Testis (tissue), 3 donors: ENCODE results near the gene UBE4A. TPM values are rescaled to one million over a fixed set of nuclear protein-coding genes. Genes with fewer than 3 reads are reported as not detected.
"Not testable (repeated sequence)": the region's sequence is repeated elsewhere in the genome, so short reads cannot be mapped to it uniquely, and the experiment has no call there.

ENCODE experiments used
- DNase-seq: peaks from one replicate; pipeline ENCODE4 v3.0.0-alpha.2; 2019
- H3K27ac ChIP-seq, 2 donors: fragments of 200-600 bp; sonication (generic); one replicate each; pipeline ENCODE4 v1.5.1; 2019
- H3K27me3 ChIP-seq: fragments of 200-600 bp; sonication (generic); one replicate; pipeline ENCODE4 v1.5.1; 2019
- H3K36me3 ChIP-seq: fragments of 200-600 bp; sonication (generic); one replicate; pipeline ENCODE4 v1.5.1; 2017; ENCODE audit warnings: low read depth; ENCODE audit errors: missing control alignments
- H3K4me1 ChIP-seq: fragments of 200-600 bp; sonication (generic); one replicate; pipeline ENCODE4 v1.5.1; 2019
- H3K4me3 ChIP-seq, 2 donors: fragments of 200-600 bp; sonication (generic); one replicate each; pipeline ENCODE4 v1.5.1; 2017 to 2019
- H3K9me3 ChIP-seq: fragments of 200-600 bp; sonication (generic); one replicate; pipeline ENCODE4 v1.5.1; 2017
- POLR2A ChIP-seq: fragments of 450-650 bp; IDR thresholded peaks from one replicate; pipeline ENCODE4 v1.6.1; 2017; ENCODE audit warnings: antibody characterized with exemption, mild to moderate bottlenecking, moderate library complexity
- WGBS, 2 donors: methylation state at CpG; one replicate each; pipeline ENCODE4 v1.1.5; 2018; 5-methylcytosine and 5-hydroxymethylcytosine counted together
- intact Hi-C: fragments of 100-400 bp; cut with DNase I; formaldehyde crosslinking; loops from one replicate; pipeline ENCODE4 v1.15.1; 2023; ENCODE audit warnings: low total_unique reads
- polyA plus RNA-seq: library from polyadenylated mRNA; stranded (reverse); fragments of 350-450 nt; fragmentation: Illumina TruSeq; extraction: RNeasy Lipid Tissue Mini Kit (QIAGEN cat#74804); gene quantifications from one replicate; pipeline ENCODE4 v1.2.3, GENCODE V29; 2014; ENCODE audit warnings: low read depth, low replicate concordance; ENCODE audit not compliant: insufficient read depth
- total RNA-seq, 2 donors: library from RNA; depleted of rRNA; stranded (reverse); fragments of >200 nt; gene quantifications; one replicate each; pipeline ENCODE4 v1.2.3, GENCODE V29; 2016
- TF ChIP-seq, protein P1 (sequence below), 3 experiments: fragments of 450-650 bp in 2 of 3; fragments of 200-600 bp in 1 of 3; sonication (generic) in 1 of 3; IDR thresholded peaks; one replicate each; pipeline ENCODE4 v1.5.1; 2016 to 2019; ENCODE audit warnings: antibody characterized with exemption in 3 of 3, mild to moderate bottlenecking in 2 of 3, moderate library complexity in 1 of 3

UBE4A gene
- total and polyA plus RNA-seq, 3 donors from 2014 or later, result 36.6 to 58.4 (median 54.8) TPM

- intact Hi-C loops, result no loop called here
- no peaks in the 10 kb centered on the region for H3K9me3 ChIP-seq
- 83 to 86% methylated on average over 7 of the region's 7 CpGs for WGBS, 2 donors
Measured at GRCh38 chr11:118410055-118410745, 50.8 kb downstream of the UBE4A start.

DNA sequence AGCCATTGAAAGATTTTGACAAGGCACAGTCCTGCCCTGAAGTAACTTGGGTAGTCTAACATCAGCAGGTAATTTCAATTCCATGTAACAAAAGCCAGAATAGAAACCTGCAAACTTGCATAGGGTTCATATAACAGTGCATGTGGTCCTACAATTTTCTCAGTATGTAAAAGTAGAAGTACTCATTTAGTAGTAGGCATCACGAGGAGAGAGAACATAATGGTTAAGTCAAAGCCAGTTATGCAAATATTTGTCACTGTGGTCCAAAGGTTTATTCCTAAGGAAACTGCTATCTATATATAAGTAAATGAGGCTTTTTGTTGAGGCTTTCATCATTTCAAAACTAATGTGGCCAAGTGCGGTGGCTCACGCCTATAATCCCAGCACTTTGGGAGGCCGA, 52.1 kb downstream of the UBE4A start:
- TF ChIP-seq, protein P1, sequence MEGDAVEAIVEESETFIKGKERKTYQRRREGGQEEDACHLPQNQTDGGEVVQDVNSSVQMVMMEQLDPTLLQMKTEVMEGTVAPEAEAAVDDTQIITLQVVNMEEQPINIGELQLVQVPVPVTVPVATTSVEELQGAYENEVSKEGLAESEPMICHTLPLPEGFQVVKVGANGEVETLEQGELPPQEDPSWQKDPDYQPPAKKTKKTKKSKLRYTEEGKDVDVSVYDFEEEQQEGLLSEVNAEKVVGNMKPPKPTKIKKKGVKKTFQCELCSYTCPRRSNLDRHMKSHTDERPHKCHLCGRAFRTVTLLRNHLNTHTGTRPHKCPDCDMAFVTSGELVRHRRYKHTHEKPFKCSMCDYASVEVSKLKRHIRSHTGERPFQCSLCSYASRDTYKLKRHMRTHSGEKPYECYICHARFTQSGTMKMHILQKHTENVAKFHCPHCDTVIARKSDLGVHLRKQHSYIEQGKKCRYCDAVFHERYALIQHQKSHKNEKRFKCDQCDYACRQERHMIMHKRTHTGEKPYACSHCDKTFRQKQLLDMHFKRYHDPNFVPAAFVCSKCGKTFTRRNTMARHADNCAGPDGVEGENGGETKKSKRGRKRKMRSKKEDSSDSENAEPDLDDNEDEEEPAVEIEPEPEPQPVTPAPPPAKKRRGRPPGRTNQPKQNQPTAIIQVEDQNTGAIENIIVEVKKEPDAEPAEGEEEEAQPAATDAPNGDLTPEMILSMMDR (IDR thresholded peaks at IDR 0.05), result no peak
- no peak for TF ChIP-seq POLR2A
- 95% methylated on average over 4 of the region's 4 CpGs for WGBS, 2 donors
- intact Hi-C loops, result no loop called here

More at GRCh38 chr11:118410055-118410745, 50.8 kb downstream of the UBE4A start:
- H3K27me3 ChIP-seq, result no peaks in the 10 kb centered on the region
- H3K36me3 ChIP-seq, result no peaks in the 10 kb centered on the region
- no peak overlapping the region for H3K4me3 ChIP-seq
- no peaks in the 10 kb centered on the region for H3K4me1 ChIP-seq
- TF ChIP-seq POLR2A, result no peak
- TF ChIP-seq, protein P1 (IDR thresholded peaks at IDR 0.05), result no peak
- H3K27ac ChIP-seq, result no peak overlapping the region
- no peak for DNase-seq

DNA sequence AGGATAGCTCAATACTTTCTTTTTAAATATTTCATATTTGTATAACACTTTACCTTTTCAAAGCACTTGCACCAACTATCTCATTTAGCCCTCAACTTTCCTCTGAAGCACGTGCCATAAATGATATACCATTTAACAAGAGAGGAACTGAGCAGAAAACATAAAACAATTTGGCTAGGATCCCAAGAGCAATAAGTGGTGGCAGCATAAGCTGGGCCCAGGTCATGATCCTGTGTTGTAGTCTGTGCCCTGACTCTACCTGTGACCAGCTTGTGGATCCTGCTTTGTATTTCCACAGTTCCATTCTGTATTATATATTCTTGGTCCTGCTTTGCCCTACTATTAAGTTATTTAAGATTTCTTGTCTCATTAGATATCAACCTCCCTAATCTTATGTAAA, 53.5 kb downstream of the UBE4A start:
- intact Hi-C loops, result no loop called here

More for the DNA sequence above, 52.1 kb downstream of the UBE4A start:
- no peak for DNase-seq
- H3K27me3 ChIP-seq, result no peaks in the 10 kb centered on the region
- no peaks in the 10 kb centered on the region for H3K9me3 ChIP-seq
- no peak overlapping the region for H3K27ac ChIP-seq
- no peak overlapping the region for H3K4me3 ChIP-seq
- H3K36me3 ChIP-seq, result no peaks in the 10 kb centered on the region
- H3K4me1 ChIP-seq, result no peaks in the 10 kb centered on the region

GRCh38 chr11:118415062-118415738, 55.8 kb downstream of the UBE4A start:
- TF ChIP-seq, protein P1 (IDR thresholded peaks at IDR 0.05), result no peak
- TF ChIP-seq POLR2A, result no peak
- WGBS, 2 donors, result 75 to 79% methylated on average over 8 of the region's 8 CpGs
- no peak overlapping the region for H3K27ac ChIP-seq

More for the DNA sequence above, 53.5 kb downstream of the UBE4A start:
- H3K36me3 ChIP-seq, result no peaks in the 10 kb centered on the region
- H3K4me3 ChIP-seq, result no peak overlapping the region
- H3K9me3 ChIP-seq, result no peaks in the 10 kb centered on the region
- no peaks in the 10 kb centered on the region for H3K27me3 ChIP-seq
- no peak overlapping the region for H3K27ac ChIP-seq
- TF ChIP-seq, protein P1 (IDR thresholded peaks at IDR 0.05), result no peak
- TF ChIP-seq POLR2A, result no peak
- DNase-seq, result no peak
- WGBS, 2 donors, result 82 to 83% methylated on average over 1 of the region's 1 CpG
- no peaks in the 10 kb centered on the region for H3K4me1 ChIP-seq

DNA sequence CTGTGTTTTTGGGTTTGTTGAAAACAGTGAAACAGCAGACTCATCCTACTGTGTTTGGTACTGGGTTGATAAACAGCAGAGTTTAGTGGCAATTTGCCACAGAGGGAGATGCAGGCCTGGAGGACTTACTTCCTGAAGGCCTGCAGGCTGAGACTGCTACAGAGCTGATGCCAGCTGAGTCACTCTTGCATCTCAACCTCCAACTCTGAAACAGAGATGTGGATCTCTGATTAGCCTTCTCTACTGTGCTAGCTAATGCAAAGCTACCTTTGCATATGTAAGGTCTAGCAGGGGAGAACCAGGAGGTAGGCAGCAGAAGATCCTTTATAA, 56.3 kb downstream of the UBE4A start:
- H3K4me3 ChIP-seq, result no peak overlapping the region
- TF ChIP-seq, protein P1 (IDR thresholded peaks at IDR 0.05), result no peak
- no peak for TF ChIP-seq POLR2A
- intact Hi-C loops, result no loop called here
- H3K27me3 ChIP-seq, result no peaks in the 10 kb centered on the region
- no peaks in the 10 kb centered on the region for H3K9me3 ChIP-seq
- no peak overlapping the region for H3K27ac ChIP-seq
- no peaks in the 10 kb centered on the region for H3K4me1 ChIP-seq
- no peak for DNase-seq
- no peaks in the 10 kb centered on the region for H3K36me3 ChIP-seq

More at GRCh38 chr11:118415062-118415738, 55.8 kb downstream of the UBE4A start:
- Histone ChIP-seq H3K36me3 (no peaks in the 10 kb centered on the region), H3K4me1 (no peaks in the 10 kb centered on the region), H3K27me3 (no peaks in the 10 kb centered on the region), H3K9me3 (no peaks in the 10 kb centered on the region), H3K4me3 (no peak overlapping the region)
- intact Hi-C loops, result no loop called here
- no peak for DNase-seq

GRCh38 chr11:118416900-118417299, 57.5 kb downstream of the UBE4A start:
- H3K36me3 ChIP-seq, H3K4me1 ChIP-seq, DNase-seq, H3K27ac ChIP-seq, H3K4me3 ChIP-seq, H3K9me3 ChIP-seq, intact Hi-C loops, H3K27me3 ChIP-seq: not testable (repeated sequence)
